Fibroblast of mammary gland (primary cell): ENCODE data around the gene CACNA1C.
"Not testable (repeated sequence)": the region's sequence is repeated elsewhere in the genome, so short reads cannot be mapped to it uniquely, and the experiment has no call there.

ENCODE experiments used
- DNase-seq: peaks from one replicate; pipeline ENCODE4 v3.0.0-alpha.2; 2010; ENCODE audit warnings: low read depth
- H3K4me3 ChIP-seq: 2 replicates; pipeline ENCODE4 v1.5.1; 2011; ENCODE audit warnings: low read depth, mild to moderate bottlenecking, low read length, moderate library complexity; ENCODE audit not compliant: control insufficient read depth
- CTCF ChIP-seq: conservative IDR thresholded peaks from 2 replicates; pipeline ENCODE4 v1.5.1; 2011; ENCODE audit warnings: low read depth, low read length, inconsistent platforms; ENCODE audit not compliant: control insufficient read depth, insufficient read depth

Gene CACNA1C

GRCh38 chr12:2733493-2734355 is 680.9 kb downstream of the CACNA1C start:
- no peak overlapping the region for H3K4me3 ChIP-seq
- no peak for DNase-seq
- no peak for TF ChIP-seq CTCF

- DNase-seq, result no peak
- H3K4me3 ChIP-seq, result no peak overlapping the region
- TF ChIP-seq CTCF, result no peak
These were observed 682.6 kb downstream of the CACNA1C start for GRCh38 chr12:2735432-2735831.

- no peak for TF ChIP-seq CTCF
- DNase-seq, result no peak
- no peak overlapping the region for H3K4me3 ChIP-seq
These were observed 685.0 kb downstream of the CACNA1C start for GRCh38 chr12:2737656-2738241.

GRCh38 chr12:2739069-2739468 is 686.3 kb downstream of the CACNA1C start:
- no peak overlapping the region for H3K4me3 ChIP-seq
- no peak for TF ChIP-seq CTCF
- DNase-seq, result no peak

- DNase-seq, result peak; percentile 60
- no peak overlapping the region for H3K4me3 ChIP-seq
- peak; percentile 59 for TF ChIP-seq CTCF
These were observed 687.2 kb downstream of the CACNA1C start for GRCh38 chr12:2739832-2740641.

- not testable (repeated sequence) for DNase-seq, H3K4me3 ChIP-seq
These were observed 689.2 kb downstream of the CACNA1C start for GRCh38 chr12:2742037-2742436.

- no peak for TF ChIP-seq CTCF
- no peak for DNase-seq
- H3K4me3 ChIP-seq, result no peak overlapping the region
These were observed 690.7 kb downstream of the CACNA1C start for GRCh38 chr12:2743478-2743877.
